ENCODE data around the gene MUC21. TPM values are rescaled to one million over a fixed set of nuclear protein-coding genes. Genes with fewer than 3 reads are reported as not detected.
"Not testable (repeated sequence)": the region's sequence is repeated elsewhere in the genome, so short reads cannot be mapped to it uniquely, and the experiment has no call there.

The MUC21 gene
- total RNA-seq, 1 experiment from 2014 or later, result not detected

DNA sequence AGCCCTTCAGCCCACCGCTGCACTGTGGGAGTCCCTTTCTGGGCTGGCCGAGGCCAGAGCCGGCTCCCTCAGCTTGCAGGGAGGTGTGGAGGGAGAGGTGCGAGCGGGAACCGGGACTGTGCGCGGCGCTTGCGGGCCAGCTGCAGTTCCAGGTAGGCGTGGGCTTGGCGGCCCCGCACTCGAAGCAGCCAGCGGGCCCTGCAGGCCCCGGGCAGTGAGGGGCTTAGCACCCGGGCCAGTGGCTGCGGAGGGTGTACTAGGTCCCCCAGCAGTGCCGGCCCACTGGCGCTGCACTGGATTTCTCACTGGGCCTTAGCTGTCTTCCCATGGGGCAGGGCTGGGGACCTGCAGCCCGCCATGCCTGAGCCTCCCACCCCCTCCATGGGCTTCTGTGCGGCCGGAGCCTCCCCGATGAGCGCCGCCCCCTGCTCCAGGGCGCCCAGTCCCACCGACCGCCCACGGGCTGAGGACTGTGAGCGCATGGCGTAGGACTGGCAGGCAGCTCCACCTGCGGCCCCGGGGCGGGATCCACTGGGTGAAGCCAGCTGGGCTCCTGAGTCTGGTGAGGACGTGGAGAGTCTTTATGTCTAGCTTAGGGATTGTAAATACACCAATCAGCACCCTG lies 37.2 kb downstream of the MUC21 start:
- in situ Hi-C loops (cut with HindIII; ENCODE audit: low pct_unique_long_range_greater_than_20kb, low sequenced_read_pairs); CTCF ChIA-PET; H3K4me1 ChIP-seq (ENCODE audit: control insufficient read depth, insufficient read depth, low read length); POLR2A ChIA-PET; H3K9me3 ChIP-seq (ENCODE audit: control insufficient read depth, insufficient read depth, low read depth, low read length); H3K4me3 ChIP-seq (ENCODE audit: low read depth in 2 of 2, low read length in 2 of 2); DNase-seq (ENCODE audit: low read depth, low spot score); H3K27ac ChIP-seq (ENCODE audit: low read length); ATAC-seq; H3K36me3 ChIP-seq (ENCODE audit: control insufficient read depth, insufficient read depth, low read length); H3K27me3 ChIP-seq (ENCODE audit: control insufficient read depth, insufficient read depth, low read length); BruUV-seq (replicated peaks); intact Hi-C loops (cut with micrococcal nuclease; ENCODE audit: unreplicated experiment): not testable (repeated sequence)

DNA sequence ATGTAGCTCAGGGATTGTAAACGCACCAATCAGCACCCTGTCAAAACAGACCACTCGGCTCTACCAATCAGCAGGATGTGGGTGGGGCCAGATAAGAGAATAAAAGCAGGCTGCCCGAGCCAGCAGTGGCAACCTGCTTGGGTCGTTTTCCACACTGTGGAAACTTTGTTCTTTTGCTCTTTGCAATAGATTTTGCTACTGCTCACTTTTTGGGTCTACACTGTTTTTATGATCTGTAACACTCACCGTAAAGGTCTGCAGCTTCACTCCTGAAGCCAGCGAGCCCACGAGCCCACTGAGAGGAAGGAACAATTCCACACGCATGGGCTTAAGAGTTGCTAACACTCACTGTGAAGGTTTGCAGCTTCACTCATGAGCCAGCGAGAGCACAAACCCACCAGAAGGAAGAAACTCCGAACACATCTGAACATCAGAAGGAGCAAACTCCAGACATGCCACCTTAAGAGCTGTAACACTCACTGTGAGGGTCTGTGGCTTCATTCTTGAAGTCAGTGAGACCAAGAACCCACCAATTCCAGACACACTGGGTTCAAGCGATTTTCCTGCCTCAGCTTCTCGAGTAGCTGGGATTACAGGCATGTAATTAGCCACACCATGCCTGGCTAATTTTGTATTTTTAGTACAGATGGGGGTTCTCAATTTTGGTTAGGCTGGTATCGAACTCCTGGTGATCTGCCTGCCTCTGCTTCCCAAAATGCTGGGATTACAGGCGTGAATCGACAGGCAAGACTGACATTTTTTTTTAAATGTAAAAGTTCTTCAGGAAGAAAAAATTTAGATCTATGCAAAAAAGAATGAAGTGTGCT lies 38.4 kb downstream of the MUC21 start:
- BruUV-seq (replicated peaks); H3K9me3 ChIP-seq (ENCODE audit: control insufficient read depth, insufficient read depth, low read depth, low read length); H3K4me3 ChIP-seq (ENCODE audit: low read depth in 2 of 2, low read length in 2 of 2); POLR2A ChIA-PET; H3K27me3 ChIP-seq (ENCODE audit: control insufficient read depth, insufficient read depth, low read length); CTCF ChIA-PET; ATAC-seq; H3K36me3 ChIP-seq (ENCODE audit: control insufficient read depth, insufficient read depth, low read length); H3K4me1 ChIP-seq (ENCODE audit: control insufficient read depth, insufficient read depth, low read length); intact Hi-C loops (cut with micrococcal nuclease; ENCODE audit: unreplicated experiment); DNase-seq (ENCODE audit: low read depth, low spot score); in situ Hi-C loops (cut with HindIII; ENCODE audit: low pct_unique_long_range_greater_than_20kb, low sequenced_read_pairs); H3K27ac ChIP-seq (ENCODE audit: low read length): not testable (repeated sequence)

DNA sequence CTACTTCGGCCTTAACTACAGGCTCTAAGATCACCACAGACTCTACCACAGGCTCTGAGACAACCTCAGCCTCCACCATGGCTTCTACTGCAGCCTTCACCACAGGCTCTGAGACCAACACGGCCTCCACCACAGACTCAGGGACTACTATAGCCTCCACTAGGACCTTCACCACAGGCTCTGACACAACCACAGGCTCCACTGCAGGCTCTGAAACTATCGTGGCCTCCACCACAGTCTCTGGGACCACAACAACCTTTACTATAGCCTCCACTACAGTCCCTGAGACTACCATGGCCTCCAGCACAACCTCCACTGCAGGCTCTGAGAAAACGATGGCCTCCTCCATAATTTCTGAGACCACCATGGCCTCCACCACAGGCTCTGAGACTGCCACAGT lies 42.1 kb downstream of the MUC21 start:
- no peaks in the 10 kb centered on the region for H3K36me3 ChIP-seq (ENCODE audit: control insufficient read depth, insufficient read depth, low read length)
- H3K9me3 ChIP-seq (ENCODE audit: control insufficient read depth, insufficient read depth, low read depth, low read length), result no peaks in the 10 kb centered on the region
- ChIA-PET CTCF (no interaction called here), POLR2A (no interaction called here)
- no peak for ATAC-seq
- in situ Hi-C loops (cut with HindIII; ENCODE audit: low pct_unique_long_range_greater_than_20kb, low sequenced_read_pairs), result no loop called here
- no peaks in the 10 kb centered on the region for H3K4me1 ChIP-seq (ENCODE audit: control insufficient read depth, insufficient read depth, low read length)
- BruUV-seq (replicated peaks), result no TSS peak
- no peak overlapping the region for H3K4me3 ChIP-seq (ENCODE audit: low read depth in 2 of 2, low read length in 2 of 2)
- H3K27ac ChIP-seq (ENCODE audit: low read length), result no peak overlapping the region
- TF ChIP-seq, protein P1, sequence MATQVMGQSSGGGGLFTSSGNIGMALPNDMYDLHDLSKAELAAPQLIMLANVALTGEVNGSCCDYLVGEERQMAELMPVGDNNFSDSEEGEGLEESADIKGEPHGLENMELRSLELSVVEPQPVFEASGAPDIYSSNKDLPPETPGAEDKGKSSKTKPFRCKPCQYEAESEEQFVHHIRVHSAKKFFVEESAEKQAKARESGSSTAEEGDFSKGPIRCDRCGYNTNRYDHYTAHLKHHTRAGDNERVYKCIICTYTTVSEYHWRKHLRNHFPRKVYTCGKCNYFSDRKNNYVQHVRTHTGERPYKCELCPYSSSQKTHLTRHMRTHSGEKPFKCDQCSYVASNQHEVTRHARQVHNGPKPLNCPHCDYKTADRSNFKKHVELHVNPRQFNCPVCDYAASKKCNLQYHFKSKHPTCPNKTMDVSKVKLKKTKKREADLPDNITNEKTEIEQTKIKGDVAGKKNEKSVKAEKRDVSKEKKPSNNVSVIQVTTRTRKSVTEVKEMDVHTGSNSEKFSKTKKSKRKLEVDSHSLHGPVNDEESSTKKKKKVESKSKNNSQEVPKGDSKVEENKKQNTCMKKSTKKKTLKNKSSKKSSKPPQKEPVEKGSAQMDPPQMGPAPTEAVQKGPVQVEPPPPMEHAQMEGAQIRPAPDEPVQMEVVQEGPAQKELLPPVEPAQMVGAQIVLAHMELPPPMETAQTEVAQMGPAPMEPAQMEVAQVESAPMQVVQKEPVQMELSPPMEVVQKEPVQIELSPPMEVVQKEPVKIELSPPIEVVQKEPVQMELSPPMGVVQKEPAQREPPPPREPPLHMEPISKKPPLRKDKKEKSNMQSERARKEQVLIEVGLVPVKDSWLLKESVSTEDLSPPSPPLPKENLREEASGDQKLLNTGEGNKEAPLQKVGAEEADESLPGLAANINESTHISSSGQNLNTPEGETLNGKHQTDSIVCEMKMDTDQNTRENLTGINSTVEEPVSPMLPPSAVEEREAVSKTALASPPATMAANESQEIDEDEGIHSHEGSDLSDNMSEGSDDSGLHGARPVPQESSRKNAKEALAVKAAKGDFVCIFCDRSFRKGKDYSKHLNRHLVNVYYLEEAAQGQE (IDR thresholded peaks at IDR 0.05; ENCODE audit: insufficient read depth in 1 of 2, low read depth in 2 of 2, low read length in 1 of 2), result no peak
- no peak for TF ChIP-seq POLR2AphosphoS5 (IDR thresholded peaks at IDR 0.05; ENCODE audit: low read depth, low read length)
- no peak for TF ChIP-seq SIN3A (IDR thresholded peaks at IDR 0.05; ENCODE audit: borderline replicate concordance, insufficient read depth, low read depth, low read length)
- TF ChIP-seq TCF7L2 (IDR thresholded peaks at IDR 0.05; ENCODE audit: low read depth, low read length), result no peak
- TF ChIP-seq, protein P2, sequence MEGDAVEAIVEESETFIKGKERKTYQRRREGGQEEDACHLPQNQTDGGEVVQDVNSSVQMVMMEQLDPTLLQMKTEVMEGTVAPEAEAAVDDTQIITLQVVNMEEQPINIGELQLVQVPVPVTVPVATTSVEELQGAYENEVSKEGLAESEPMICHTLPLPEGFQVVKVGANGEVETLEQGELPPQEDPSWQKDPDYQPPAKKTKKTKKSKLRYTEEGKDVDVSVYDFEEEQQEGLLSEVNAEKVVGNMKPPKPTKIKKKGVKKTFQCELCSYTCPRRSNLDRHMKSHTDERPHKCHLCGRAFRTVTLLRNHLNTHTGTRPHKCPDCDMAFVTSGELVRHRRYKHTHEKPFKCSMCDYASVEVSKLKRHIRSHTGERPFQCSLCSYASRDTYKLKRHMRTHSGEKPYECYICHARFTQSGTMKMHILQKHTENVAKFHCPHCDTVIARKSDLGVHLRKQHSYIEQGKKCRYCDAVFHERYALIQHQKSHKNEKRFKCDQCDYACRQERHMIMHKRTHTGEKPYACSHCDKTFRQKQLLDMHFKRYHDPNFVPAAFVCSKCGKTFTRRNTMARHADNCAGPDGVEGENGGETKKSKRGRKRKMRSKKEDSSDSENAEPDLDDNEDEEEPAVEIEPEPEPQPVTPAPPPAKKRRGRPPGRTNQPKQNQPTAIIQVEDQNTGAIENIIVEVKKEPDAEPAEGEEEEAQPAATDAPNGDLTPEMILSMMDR (IDR thresholded peaks at IDR 0.05), result no peak
- intact Hi-C loops (cut with micrococcal nuclease; ENCODE audit: unreplicated experiment), result no loop called here
- H3K27me3 ChIP-seq (ENCODE audit: control insufficient read depth, insufficient read depth, low read length), result no peaks in the 10 kb centered on the region
- DNase-seq (ENCODE audit: low read depth, low spot score), result no peak

Data from Panc1 (cell line).